ENCODE data around the gene RIPPLY3.

DNA sequence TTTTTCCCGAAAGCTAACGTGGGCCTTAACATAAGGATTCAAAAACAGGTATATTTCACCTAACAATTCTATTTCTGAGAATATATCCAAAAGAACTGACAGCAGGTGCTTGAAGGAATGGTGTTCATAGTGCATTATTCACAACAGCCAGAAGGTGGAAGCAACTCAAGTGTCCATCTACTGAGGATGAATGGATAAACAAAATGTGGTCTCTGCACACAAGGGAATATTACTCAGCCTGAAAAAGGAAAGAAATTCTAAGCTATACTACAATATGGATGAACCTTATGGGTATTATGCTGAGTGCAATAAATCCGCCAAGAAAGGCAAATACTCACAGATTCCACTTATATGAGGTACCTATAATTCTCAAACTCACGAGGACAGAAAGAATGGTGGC lies 6.1 kb upstream of the RIPPLY3 start:
- TF ChIP-seq POLR2AphosphoS5 (IDR thresholded peaks at IDR 0.05), result no peak
- TF ChIP-seq, protein P1, sequence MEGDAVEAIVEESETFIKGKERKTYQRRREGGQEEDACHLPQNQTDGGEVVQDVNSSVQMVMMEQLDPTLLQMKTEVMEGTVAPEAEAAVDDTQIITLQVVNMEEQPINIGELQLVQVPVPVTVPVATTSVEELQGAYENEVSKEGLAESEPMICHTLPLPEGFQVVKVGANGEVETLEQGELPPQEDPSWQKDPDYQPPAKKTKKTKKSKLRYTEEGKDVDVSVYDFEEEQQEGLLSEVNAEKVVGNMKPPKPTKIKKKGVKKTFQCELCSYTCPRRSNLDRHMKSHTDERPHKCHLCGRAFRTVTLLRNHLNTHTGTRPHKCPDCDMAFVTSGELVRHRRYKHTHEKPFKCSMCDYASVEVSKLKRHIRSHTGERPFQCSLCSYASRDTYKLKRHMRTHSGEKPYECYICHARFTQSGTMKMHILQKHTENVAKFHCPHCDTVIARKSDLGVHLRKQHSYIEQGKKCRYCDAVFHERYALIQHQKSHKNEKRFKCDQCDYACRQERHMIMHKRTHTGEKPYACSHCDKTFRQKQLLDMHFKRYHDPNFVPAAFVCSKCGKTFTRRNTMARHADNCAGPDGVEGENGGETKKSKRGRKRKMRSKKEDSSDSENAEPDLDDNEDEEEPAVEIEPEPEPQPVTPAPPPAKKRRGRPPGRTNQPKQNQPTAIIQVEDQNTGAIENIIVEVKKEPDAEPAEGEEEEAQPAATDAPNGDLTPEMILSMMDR (IDR thresholded peaks at IDR 0.05), result no peak
- TF ChIP-seq EP300 (IDR thresholded peaks at IDR 0.05), result no peak

Data from esophagus muscularis mucosa (tissue), 4 donors.